ENCODE measurements around the gene DMRT1.

Gene DMRT1

DNA sequence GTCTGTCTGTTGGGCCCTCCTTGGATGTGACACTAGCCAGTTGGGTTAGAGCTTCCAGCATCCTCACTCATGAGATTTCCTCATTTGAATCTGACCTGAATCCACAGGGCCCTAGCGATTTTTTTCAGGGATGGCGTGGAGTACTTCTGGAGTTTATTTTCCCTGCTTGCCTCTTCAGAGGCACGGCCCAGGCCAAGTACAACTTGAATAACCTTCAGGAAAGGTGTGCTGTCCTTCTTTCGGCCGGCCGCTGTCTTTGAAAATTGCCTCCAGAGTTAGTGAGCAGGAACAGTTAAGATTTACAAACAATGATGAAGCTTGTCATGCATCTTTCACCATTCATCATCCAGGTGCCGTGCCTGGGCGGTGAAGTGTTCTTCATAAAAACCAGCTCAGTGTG is 85.5 kb downstream of the DMRT1 start:
- no peak for DNase-seq

- DNase-seq, result peak in 1 of 2 experiments; percentile 43
Observed at GRCh38 chr9:928363-929042, 87.0 kb downstream of the DMRT1 start.

DNA sequence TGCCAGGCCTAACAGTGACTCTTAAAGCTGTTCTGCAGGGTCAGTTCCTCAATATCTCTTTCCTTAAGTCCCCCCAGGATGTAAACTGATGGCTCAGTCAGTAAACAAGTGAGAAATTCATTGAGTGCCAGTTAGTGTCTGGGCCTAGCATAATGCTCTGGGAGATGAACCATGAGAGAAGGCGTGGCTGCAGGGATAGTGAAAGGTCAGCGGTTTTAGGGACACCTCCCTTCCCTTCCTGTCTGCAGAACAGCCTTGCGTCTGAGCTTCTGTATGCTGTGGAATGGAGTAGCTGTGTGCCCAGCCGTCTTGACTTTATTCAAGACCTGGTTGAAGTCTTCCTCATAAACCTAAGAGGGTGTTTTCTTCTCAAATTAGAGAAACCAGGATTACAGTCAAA is 88.2 kb downstream of the DMRT1 start:
- no peak for DNase-seq

- DNase-seq, result no peak
Observed at GRCh38 chr9:933356-933755, 91.9 kb downstream of the DMRT1 start.

DNA sequence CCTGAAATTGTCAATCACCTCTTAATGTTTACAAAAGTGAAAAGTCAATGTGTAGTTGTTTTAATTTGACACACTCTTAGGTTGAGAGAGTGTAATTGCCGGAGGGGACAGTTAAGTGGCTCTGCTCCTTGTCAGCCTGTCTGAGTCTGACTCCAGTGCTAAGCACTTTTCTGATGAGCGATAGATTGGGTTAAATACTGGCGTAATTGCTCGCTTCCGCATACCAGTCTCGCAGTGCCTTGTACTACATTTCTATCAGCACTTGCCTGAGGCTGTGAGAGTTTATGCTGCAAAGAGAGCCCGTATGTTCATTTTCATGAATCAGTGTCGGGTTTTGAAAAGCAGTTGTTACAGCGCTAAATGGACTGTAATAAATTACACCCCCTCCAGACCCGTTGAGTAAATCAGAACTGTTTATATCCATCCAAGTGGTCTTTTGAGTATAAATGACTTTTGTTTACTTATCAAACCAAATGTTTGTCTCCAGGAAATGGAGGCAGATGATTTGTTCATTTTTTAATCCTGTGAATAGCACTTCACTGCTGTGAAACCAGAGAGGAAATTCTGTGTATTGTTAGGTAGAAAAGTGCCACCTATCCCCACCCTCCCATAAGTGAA is 94.0 kb downstream of the DMRT1 start:
- peak; percentile 25 to 47 for DNase-seq

GRCh38 chr9:942805-943580 is 101.5 kb downstream of the DMRT1 start:
- DNase-seq, result no peak

DNA sequence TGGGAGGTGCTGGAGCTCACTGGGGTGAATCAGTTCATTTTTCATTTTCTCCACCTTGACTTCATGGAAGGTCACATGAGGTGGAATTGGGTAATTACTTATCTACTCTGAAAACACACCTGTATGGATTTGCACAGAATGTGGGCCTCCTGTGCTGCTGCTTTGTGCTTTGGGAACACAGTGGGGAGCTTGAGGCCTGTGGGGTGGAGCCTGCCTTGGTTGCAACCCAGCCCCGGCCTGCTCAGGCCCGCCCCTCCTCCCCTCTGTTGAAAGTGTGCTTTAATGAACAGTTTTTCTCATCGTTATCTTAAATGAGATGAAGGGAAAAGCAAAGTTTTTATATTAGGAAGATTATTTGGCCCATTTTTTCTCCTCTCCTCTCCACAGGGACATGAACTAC is 106.5 kb downstream of the DMRT1 start:
- no peak for DNase-seq

GRCh38 chr9:948497-948896 is 107.0 kb downstream of the DMRT1 start:
- no peak for DNase-seq

DNA sequence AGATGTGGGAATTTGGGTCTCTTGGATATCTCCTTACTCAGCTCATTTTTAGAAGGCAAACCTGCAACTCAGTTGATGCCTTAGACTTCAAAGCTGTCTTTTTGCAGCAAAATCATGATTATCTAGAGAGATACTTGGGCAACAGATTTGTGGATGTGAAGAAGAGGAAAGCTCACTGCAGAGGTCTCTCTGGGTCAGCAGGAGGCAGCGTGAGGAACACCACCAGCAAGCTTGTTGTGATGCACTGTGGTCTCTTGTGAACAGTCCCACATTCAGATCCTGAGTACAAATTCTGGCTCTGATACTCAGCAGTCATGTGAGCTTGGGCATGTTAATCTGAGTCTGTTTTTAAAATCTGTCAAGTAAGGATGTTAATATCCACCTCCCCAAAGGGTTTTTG is 108.6 kb downstream of the DMRT1 start:
- no peak for DNase-seq

- no peak for DNase-seq
Observed at GRCh38 chr9:952546-952945, 111.0 kb downstream of the DMRT1 start.

DNA sequence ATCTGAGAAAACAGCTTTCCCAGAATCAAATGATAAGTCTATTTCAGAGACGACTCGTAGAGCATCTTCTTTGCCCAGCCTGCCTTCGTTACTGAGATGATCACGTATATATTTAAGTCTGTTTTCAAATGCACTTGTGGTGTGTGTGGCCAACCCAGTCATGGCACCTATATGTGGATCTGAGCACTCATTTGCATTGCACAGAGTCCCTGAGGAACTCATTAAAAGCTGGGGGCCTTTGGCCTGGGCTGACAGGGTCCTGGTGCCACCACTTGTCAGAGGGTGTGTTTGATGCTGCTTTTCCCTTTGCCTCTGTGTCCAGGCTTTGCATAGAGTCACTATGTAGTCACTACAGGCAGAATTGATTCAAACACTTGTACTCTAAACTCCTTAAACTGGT is 117.6 kb downstream of the DMRT1 start:
- no peak for DNase-seq

DNA sequence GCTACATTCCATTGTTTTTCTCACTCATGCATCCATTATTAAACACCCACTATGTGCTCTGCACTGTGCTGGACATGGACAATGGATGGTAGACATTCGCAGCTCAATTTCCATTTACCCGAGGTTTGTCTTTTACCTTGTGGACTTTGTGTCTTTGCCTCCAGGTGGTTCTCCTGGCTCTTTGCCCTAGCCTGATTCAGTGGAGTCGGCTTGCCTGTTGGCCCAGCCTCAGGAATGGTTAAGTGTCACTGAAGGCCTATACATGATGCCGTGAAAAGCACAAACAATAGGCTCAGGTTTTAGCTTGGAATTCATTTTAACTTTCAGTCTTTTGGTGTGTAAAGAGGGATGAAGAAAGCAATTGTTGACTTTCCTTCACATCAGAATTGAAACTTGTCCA is 118.4 kb downstream of the DMRT1 start:
- DNase-seq, result no peak

- DNase-seq, result no peak
Observed at GRCh38 chr9:962023-962422, 120.5 kb downstream of the DMRT1 start.

GRCh38 chr9:965497-965896 is 124.0 kb downstream of the DMRT1 start:
- DNase-seq, result no peak

DNA sequence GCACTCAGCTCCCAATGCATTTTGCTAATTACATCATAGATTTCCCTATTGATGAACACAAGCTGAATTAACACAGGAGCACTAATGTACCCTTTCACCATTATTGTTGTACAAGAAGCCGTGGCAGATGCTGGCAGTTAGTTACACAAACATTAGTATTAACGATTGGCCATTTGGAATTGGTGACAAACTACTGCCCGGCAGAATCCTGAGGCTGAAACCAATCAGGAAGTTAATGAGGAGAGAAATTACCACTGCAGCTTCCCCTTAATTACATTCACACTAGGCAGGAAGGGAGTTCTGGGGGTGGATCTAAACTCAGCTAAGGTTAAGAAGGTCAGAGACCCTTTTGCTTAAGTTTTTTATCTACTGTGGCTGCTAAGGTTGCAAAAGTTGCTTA is 125.4 kb downstream of the DMRT1 start:
- no peak for DNase-seq

DNA sequence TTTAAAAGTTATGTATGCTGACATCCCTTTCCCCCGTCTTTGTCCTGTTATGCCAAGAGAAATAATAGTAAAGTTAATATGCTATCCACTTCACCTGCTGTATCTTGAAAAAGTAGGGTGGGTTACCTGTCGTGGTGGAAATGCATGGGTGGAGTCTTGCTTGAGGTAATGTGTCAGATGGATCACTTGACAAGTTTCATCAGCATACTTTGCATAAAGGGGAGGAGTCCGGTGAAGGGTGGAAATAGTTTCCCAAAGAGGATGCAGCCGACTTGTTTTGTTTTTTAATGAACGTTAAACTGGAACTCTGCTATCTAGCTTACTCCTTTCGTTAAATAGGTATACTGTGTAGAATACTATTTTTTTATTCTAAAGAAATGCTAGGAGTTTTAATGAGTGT is 125.9 kb downstream of the DMRT1 start:
- DNase-seq, result no peak

- peak in 1 of 2 experiments; percentile 20 for DNase-seq
Observed at GRCh38 chr9:967903-968641, 126.6 kb downstream of the DMRT1 start.

DNA sequence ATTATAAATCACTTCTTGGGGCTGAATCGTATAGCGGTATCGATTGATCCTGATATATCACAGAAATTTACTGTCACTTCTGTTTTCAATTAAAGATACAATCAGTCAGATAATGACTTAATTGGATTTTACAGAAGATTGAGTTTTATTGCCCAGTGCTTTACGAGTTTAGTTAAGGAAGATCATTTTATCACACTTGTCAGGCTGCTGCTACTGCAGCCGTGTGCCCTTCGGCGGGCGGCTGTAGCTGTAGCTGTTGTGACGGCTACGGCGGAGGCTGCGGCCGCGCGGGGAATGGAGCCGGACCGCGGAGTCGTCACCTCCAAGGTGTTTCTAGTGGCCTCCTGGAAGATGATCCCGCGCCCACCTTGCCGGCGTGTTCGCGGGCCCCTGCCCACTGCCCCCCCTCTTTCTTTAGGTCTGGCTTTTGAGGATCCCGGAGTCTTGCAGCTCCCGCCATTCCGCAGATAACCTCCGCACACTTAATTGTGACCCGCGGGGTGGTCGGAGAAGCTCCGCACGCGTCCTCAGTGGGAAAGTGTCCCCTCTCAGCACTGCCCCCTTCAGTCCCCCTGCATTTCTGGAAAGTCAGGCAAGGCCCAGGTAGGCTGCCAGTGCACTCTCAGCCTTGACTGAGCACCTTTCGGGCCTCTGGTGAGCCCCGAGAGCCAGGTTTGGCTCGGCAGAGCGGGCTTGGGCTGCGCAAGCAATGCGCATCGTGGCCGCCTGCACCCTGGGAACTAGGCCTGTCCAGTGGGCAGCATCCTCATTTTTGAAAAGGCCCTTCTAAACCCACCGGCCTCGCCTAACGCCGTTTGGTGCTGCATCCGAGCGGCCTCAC is 128.0 kb downstream of the DMRT1 start:
- no peak for DNase-seq

DNA sequence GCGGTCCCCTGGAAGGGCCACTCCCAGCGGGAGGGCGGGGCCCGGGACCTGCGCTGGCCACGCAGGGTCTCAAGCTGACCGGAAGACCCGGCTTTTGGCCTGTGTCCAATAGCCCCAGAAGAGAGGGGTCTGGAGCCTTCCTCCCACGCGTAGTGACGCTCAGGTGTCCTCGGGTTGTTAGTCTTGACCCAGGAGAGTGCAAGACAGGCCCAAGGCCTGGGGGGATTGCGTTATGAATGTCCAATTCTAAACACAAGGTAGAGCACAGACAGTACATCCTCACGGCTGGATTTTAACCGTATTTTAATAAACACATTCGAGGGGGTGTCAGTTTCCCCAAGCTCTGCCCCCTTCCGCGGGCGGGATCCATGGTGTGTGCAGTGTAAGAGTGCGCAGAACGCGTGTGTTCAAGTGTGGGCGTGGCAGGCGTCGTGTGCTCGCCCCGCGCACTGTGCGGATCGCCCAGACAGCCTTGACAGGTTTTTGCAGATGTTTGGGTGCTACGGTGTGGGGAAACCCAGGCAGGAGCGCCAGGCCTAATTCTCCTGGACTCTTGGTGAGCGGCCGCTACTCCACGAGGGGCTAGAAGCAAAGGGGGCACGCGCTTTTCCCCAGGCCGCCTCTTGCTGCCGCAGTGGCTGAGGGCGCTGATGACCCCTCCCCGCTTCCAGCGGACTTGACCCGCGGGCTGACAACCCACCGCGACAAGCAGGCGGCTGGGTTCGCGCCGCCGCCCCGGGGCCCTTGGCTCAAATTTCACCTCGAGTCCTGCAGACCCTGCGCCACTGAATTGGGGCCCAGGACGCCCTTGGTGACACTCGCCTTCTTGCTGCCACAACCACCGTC is 128.9 kb downstream of the DMRT1 start:
- DNase-seq, result no peak

- no peak for DNase-seq
Observed at GRCh38 chr9:971901-972500, 130.5 kb downstream of the DMRT1 start.

All from NCI-H524 (cell line).